Astrocyte of the spinal cord (primary cell): ENCODE data around the gene EGF.
"Not testable (repeated sequence)": the region's sequence is repeated elsewhere in the genome, so short reads cannot be mapped to it uniquely, and the experiment has no call there.

Experiments used
- DNase-seq: peaks from one replicate; pipeline ENCODE4 v3.0.0; 2011; ENCODE audit warnings: low read depth, low spot score
- H3K4me3 ChIP-seq: 2 replicates; pipeline ENCODE4 v1.5.1; 2011; ENCODE audit warnings: low read depth, mild to moderate bottlenecking, low read length, moderate library complexity
- CTCF ChIP-seq: IDR thresholded peaks from 2 replicates; pipeline ENCODE4 v1.5.1; 2012; ENCODE audit warnings: low read depth, mild to moderate bottlenecking, low read length, inconsistent platforms
- in situ Hi-C: cut with HindIII; loops from 2 replicates; pipeline ENCODE4 v1.10.0; 2017; ENCODE audit warnings: low sequenced_read_pairs

EGF gene

GRCh38 chr4:109875106-109875505, 37.6 kb upstream of the EGF start:
- no peak for DNase-seq
- H3K4me3 ChIP-seq, result no peak overlapping the region
- no peak for TF ChIP-seq CTCF
- in situ Hi-C loops, result no loop called here

GRCh38 chr4:109875553-109875952, 37.1 kb upstream of the EGF start:
- DNase-seq, H3K4me3 ChIP-seq, in situ Hi-C loops: not testable (repeated sequence)

- no peak for DNase-seq
- no peak for TF ChIP-seq CTCF
- H3K4me3 ChIP-seq, result no peak overlapping the region
- in situ Hi-C loops, result no loop called here
Observed at GRCh38 chr4:109876634-109877265, 35.9 kb upstream of the EGF start.

- no peak for TF ChIP-seq CTCF
- H3K4me3 ChIP-seq, result no peak overlapping the region
- in situ Hi-C loops, result no loop called here
- no peak for DNase-seq
Observed at GRCh38 chr4:109877400-109877799, 35.3 kb upstream of the EGF start.

GRCh38 chr4:109878355-109878754, 34.3 kb upstream of the EGF start:
- H3K4me3 ChIP-seq, result no peak overlapping the region
- in situ Hi-C loops, result no loop called here
- no peak for DNase-seq
- no peak for TF ChIP-seq CTCF

GRCh38 chr4:109879081-109879480, 33.6 kb upstream of the EGF start:
- no peak for DNase-seq
- H3K4me3 ChIP-seq, result no peak overlapping the region
- in situ Hi-C loops, result no loop called here
- no peak for TF ChIP-seq CTCF

GRCh38 chr4:109879636-109880314, 32.9 kb upstream of the EGF start:
- no peak for DNase-seq
- no peak for TF ChIP-seq CTCF
- in situ Hi-C loops, result no loop called here
- no peak overlapping the region for H3K4me3 ChIP-seq
